Measurements from ENCODE around the gene PPP2R2D. TPM values are rescaled to one million over a fixed set of nuclear protein-coding genes. Genes with fewer than 3 reads are reported as not detected.

The PPP2R2D gene
- total RNA-seq, 1 experiment from 2014 or later, result 41.0 TPM

GRCh38 chr10:131979821-131980270 is 79.0 kb downstream of the PPP2R2D start:
- intact Hi-C loops (cut with micrococcal nuclease; ENCODE audit: unreplicated experiment) (no loop called here), in situ Hi-C loops (cut with HindIII; ENCODE audit: low pct_unique_long_range_greater_than_20kb, low sequenced_read_pairs) (no loop called here)
- Histone ChIP-seq H3K4me1 (ENCODE audit: control insufficient read depth, insufficient read depth, low read length) (peaks cover 22% of the 10 kb centered on the region), H3K36me3 (ENCODE audit: control insufficient read depth, insufficient read depth, low read length) (no peaks in the 10 kb centered on the region), H3K27ac (ENCODE audit: low read length) (peak overlapping the region; percentile 80), H3K9me3 (ENCODE audit: control insufficient read depth, insufficient read depth, low read depth, low read length) (no peaks in the 10 kb centered on the region), H3K27me3 (ENCODE audit: control insufficient read depth, insufficient read depth, low read length) (no peaks in the 10 kb centered on the region), H3K4me3 (ENCODE audit: low read depth in 2 of 2, low read length in 2 of 2) (peak overlapping the region; percentile 79 to 98)
- no TSS peak for BruUV-seq (replicated peaks)
- ATAC-seq (peak; percentile 10; the same call in 1 of the 2 replicates), DNase-seq (ENCODE audit: low read depth, low spot score) (no peak)
- TF ChIP-seq CTCF (IDR thresholded peaks at IDR 0.05) (no peak), POLR2AphosphoS5 (IDR thresholded peaks at IDR 0.05; ENCODE audit: low read depth, low read length) (no peak), TCF7L2 (IDR thresholded peaks at IDR 0.05; ENCODE audit: low read depth, low read length) (no peak), SIN3A (IDR thresholded peaks at IDR 0.05; ENCODE audit: borderline replicate concordance, insufficient read depth, low read depth, low read length) (no peak), REST (IDR thresholded peaks at IDR 0.05; ENCODE audit: insufficient read depth in 1 of 2, low read depth in 2 of 2, low read length in 1 of 2) (no peak)
- POLR2A ChIA-PET, result no interaction called here
- CTCF ChIA-PET, result no interaction called here

DNA sequence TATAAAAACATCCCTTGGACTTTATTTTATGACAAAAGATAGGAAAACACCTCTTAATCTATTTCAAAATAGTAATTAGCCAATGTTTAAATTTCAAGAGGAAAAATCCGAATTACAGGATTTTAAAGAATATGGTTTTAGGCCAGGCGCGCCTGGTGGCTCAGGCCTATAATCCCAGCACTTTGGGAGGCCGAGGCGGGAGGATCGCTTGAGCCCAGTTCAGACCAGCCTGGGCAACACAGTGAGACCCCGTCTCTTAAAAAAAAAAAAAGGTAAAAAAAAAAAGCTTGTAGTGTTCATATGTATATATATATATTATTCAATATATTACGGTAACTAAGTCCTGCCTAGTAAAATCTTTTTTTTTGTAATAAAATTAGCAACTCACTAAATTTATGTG is 79.5 kb downstream of the PPP2R2D start:
- ATAC-seq (no peak), DNase-seq (ENCODE audit: low read depth, low spot score) (no peak)
- H3K9me3 ChIP-seq (ENCODE audit: control insufficient read depth, insufficient read depth, low read depth, low read length), result no peaks in the 10 kb centered on the region
- no peaks in the 10 kb centered on the region for H3K27me3 ChIP-seq (ENCODE audit: control insufficient read depth, insufficient read depth, low read length)
- no peak for TF ChIP-seq TCF7L2 (IDR thresholded peaks at IDR 0.05; ENCODE audit: low read depth, low read length)
- TF ChIP-seq REST (IDR thresholded peaks at IDR 0.05; ENCODE audit: insufficient read depth in 1 of 2, low read depth in 2 of 2, low read length in 1 of 2), result no peak
- BruUV-seq (replicated peaks), result no TSS peak
- no peaks in the 10 kb centered on the region for H3K36me3 ChIP-seq (ENCODE audit: control insufficient read depth, insufficient read depth, low read length)
- CTCF ChIA-PET, result no interaction called here
- in situ Hi-C loops (cut with HindIII; ENCODE audit: low pct_unique_long_range_greater_than_20kb, low sequenced_read_pairs), result no loop called here
- POLR2A ChIA-PET, result interaction anchor here (0.6 kb wide), 2 partner anchors 58 to 605 kb away, joined by 3 to 4 read pairs; no protein-coding TSS in a partner anchor
- H3K4me1 ChIP-seq (ENCODE audit: control insufficient read depth, insufficient read depth, low read length), result peaks cover 22% of the 10 kb centered on the region
- intact Hi-C loops (cut with micrococcal nuclease; ENCODE audit: unreplicated experiment), result no loop called here
- H3K4me3 ChIP-seq (ENCODE audit: low read depth in 2 of 2, low read length in 2 of 2), result peak overlapping the region; percentile 79 to 98
- H3K27ac ChIP-seq (ENCODE audit: low read length), result peak overlapping the region; percentile 80
